ENCODE results near the gene LYST. TPM values are rescaled to one million over a fixed set of nuclear protein-coding genes. Genes with fewer than 3 reads are reported as not detected.

Gene LYST
- total and polyA plus RNA-seq, 2 of the 8 experiments (the other 6 are each of a cell fraction or from before 2014, with no cell fraction given) = 0.29 to 0.58 TPM

GRCh38 chr1:235614442-235614954 lies 252.2 kb downstream of the LYST start (continued):
- TF ChIP-seq CHD7 (IDR thresholded peaks at IDR 0.05; ENCODE audit: insufficient replicate concordance, low read length) = no peak
- TF ChIP-seq, protein P1, sequence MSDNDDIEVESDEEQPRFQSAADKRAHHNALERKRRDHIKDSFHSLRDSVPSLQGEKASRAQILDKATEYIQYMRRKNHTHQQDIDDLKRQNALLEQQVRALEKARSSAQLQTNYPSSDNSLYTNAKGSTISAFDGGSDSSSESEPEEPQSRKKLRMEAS (IDR thresholded peaks at IDR 0.05) = 0 out of 2 replicates have a peak, but pooled peaks have one; percentile 10

Data from H1 (cell line).